GM08714 (cell line): ENCODE measurements around the gene GREB1.

ENCODE experiments used
- H3K4me3 ChIP-seq: fragments of 200-500 bp; sonication (Bioruptor generic); 2 replicates; pipeline ENCODE4 v1.5.1; 2014; ENCODE audit warnings: mild to moderate bottlenecking, low read length, inconsistent platforms
- ZNF274 ChIP-seq: IDR thresholded peaks from 2 replicates; pipeline ENCODE4 v1.6.1; 2012; ENCODE audit warnings: mild to moderate bottlenecking, low read depth, low read length

GREB1 gene

DNA sequence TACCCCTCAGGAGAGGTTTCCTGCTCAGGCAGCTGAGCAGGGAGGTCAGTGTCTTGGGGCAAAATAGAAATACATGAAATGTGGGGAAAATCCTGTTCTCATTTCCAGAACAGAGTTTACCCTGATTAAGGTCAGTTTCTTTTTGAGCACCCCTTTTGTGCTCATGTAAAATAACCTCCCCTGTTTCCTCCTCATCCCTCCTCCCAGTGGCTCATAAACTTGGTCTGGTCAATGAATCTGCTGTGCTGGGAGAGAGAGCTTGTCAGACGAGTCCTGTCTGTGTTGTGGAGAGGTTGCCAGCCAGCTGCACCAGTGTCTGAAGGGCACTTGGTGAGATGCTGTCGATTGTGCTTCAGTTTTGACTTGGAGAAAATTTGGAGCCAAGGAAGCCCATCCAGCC is 87.6 kb downstream of the GREB1 start:
- no peak for TF ChIP-seq ZNF274
- H3K4me3 ChIP-seq = no peak overlapping the region

DNA sequence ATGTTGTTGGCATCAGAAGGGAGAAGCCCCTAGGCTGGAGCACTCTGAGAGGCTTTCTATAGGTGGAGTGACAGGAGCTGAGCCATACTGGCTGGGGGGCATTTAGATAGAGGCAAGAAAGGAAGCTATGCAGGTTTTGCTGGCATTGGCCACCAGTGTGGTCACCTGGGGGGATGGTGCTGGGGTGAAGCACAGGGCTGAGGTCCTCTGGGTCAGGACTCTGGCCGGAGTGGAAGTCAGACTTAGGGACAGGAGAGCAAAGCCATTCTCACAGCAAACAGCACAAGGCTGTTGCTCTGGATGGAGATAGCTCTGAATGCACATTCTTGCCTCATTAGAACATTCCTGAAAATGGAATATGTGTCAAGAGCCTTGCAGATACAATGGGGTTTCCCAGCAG is 88.8 kb downstream of the GREB1 start:
- H3K4me3 ChIP-seq = no peak overlapping the region
- no peak for TF ChIP-seq ZNF274

DNA sequence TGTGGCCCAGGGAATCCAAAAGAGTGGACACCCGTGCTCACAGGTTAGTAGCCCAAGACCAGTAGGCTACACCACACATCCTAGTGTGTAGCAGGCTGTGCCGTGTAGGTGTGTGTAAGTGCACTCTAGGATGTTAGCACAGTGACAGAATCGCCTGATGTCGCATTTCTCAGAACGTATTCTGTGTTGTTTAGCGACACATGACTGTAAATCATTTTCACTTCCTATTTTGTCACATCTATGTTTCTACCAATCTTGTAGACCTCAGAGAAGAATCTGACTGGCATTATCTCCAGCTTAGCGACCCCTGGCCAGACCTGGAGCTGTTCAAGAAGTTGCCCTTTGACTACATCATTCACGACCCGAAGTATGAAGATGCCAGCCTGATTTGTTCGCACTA is 91.0 kb downstream of the GREB1 start:
- no peak for TF ChIP-seq ZNF274
- no peak overlapping the region for H3K4me3 ChIP-seq

DNA sequence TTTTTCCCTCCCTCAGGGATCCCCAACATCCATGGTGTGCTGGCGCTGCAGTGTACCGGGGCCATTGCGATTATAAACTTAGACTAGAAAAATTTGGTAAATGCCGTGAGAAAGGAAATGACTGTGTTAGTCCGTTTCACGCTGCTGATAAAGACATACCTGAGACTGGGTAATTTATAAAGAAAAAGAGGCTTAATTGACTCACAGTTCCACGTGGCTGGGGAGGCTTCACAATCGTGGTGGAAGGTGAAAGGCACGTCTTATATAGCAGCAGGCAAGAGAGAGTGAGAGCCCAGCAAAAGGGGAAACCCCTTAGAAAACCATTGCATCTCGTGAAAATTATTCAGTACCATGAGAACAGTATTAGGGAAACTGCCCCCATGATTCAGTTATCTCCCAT is 91.8 kb downstream of the GREB1 start:
- no peak for TF ChIP-seq ZNF274
- H3K4me3 ChIP-seq = no peak overlapping the region

DNA sequence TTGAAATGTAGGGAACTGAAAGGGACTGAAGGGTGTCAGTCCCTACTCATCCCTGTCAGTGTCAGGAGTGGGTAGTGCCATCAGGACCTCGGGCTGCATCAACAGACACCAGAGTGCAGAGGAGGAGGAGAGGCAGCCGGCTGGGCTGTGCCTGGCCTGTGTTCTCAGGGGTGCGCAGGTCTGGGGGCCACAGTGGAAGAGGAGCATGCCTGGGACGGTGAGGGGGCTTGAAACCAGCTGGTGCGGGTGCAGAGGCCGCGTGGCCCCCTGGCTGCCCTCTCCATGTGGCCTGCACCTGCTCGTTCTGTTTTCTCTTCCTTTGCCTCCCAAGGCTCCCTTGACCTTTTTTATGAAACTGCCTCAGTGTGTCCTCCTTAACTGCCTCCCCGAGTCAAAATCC is 94.8 kb downstream of the GREB1 start:
- no peak for TF ChIP-seq ZNF274
- H3K4me3 ChIP-seq = no peak overlapping the region

DNA sequence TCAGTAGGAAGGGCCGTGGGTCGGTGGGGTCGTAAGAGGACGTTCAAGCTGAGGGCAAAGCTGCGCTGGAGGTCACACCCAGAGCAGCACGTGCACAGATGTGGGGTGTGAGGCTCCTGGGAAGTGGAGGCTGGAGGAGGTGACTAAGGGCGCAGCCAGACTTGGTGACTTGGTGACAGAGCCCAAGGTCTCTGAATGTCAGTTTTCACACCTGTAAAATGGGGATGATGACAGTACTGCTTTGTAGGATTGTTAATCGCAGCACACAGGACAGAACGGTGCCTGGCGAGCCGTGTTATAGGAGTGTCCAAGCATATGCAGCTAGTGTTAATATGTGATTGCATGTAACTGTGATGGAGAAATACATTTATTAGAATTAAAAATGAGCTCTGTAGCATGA is 95.4 kb downstream of the GREB1 start:
- no peak overlapping the region for H3K4me3 ChIP-seq
- no peak for TF ChIP-seq ZNF274

DNA sequence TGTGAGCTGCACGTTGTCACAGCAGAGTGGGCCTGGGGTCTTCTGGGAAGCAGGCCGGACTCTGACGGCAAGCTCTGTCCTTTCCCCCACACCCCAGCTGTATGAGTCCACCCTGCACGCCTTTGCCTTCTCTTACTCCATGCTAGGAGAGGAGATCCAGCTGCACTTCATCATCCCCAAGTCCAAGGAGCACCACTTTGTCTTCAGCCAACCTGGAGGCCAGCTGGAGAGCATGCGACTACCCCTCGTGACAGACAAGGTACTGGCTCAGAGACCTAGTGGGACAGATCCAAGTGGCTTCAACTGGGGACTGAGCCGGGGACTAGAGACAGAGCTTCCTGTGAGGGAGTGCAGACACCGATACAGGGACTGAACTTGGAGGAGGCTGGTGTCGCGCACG is 96.0 kb downstream of the GREB1 start:
- no peak for TF ChIP-seq ZNF274
- no peak overlapping the region for H3K4me3 ChIP-seq

DNA sequence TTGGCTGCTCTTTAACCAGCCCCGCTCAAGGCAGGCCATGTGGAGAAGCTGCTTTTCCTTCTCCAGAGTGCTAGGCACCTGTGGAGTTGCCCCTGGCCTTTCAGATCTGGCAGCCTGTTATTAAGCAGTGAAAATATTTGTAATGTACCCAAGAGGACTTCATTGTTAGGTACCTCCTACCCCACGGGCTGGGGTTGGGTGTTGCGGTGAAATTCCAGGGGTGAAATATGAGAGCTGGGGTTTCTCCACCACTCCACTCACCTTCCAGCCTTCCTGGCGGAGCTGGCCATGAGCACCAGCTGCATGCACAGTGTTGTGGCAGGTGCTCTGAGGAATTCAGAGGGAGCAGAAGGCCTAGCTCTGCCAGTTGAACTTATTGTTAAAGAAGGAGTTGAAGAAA is 97.0 kb downstream of the GREB1 start:
- no peak for TF ChIP-seq ZNF274
- H3K4me3 ChIP-seq = no peak overlapping the region

DNA sequence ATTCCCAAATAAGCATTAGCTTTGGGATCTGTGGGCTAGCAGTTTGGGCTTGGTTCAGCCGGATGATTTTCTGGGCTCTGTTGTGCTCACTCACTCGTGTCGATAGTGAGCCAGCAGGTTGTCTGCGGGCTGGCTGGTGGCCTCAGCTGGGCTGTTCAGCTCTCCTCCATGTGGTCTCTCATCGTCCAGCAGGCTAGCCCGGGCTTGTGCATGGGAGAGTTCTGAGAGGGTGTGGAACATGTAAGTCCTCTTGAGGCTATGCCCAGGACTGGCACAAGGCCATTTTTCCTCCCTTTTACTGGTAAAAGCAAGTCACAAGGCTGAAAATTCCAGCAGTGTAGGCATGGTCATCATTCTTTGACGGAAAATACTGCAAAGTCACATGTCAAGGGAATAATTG is 97.6 kb downstream of the GREB1 start:
- TF ChIP-seq ZNF274 = no peak
- H3K4me3 ChIP-seq = no peak overlapping the region

DNA sequence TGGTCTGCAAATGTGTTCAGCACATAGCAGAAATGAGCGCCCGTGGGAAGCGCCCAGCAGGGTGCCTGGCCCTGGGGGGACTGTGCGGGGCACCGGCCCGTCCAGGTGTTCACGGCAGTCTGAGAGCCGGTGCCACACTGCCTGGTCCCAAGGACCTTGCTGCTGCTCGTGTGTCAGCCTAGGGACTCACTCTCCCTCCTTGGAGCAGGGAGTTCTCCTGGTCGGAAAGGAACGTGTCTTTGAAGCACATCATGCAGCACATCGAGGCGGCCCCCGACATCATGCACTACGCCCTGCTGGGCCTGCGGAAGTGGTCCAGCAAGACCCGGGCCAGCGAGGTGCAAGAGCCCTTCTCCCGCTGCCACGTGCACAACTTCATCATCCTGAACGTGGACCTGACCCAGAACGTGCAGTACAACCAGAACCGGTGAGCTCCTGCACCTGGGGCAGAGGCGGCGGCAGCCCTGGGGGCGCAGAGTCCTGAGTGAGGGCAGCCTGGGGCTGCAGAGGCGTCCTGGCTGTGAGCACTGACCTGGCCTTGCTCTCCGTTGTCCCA is 100.2 kb downstream of the GREB1 start:
- H3K4me3 ChIP-seq = no peak overlapping the region

DNA sequence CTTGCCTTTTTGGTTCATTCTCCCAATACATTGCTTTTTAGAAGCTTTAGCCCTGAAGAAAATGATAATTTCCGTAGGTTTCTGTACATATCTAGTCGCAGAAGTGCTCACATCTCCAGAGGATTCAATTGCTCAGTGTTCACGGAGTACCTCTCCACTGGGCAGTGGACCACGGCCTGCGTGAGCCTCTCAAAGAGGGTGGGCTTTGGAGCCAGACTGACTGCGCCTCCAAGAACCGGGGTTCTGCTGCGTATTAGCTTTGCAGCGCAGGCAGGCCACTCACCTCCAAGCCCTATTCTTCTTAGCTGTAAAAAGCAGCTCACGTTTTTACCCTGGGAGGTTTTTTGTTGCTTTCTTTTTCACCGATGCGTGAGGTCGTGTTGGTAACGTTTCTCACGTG is 100.7 kb downstream of the GREB1 start:
- no peak for TF ChIP-seq ZNF274
- H3K4me3 ChIP-seq = no peak overlapping the region

More for the DNA sequence above, 100.2 kb downstream of the GREB1 start:
- no peak for TF ChIP-seq ZNF274

DNA sequence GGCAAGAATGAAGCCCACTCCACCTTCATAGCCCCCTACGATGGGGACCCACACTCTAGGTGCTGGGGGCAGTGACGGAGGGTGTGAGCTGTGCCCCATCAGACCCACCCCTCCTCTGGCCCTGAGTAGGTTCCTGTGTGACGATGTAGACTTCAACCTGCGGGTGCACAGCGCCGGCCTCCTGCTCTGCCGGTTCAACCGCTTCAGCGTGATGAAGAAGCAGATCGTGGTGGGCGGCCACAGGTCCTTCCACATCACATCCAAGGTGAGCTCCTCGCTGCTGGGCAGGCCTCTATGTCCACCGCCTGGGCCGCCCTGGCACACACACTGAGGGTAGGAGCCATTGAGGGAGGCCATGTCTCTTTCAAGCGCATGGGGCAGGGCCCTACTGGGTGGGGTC is 101.3 kb downstream of the GREB1 start:
- no peak overlapping the region for H3K4me3 ChIP-seq
- TF ChIP-seq ZNF274 = no peak

DNA sequence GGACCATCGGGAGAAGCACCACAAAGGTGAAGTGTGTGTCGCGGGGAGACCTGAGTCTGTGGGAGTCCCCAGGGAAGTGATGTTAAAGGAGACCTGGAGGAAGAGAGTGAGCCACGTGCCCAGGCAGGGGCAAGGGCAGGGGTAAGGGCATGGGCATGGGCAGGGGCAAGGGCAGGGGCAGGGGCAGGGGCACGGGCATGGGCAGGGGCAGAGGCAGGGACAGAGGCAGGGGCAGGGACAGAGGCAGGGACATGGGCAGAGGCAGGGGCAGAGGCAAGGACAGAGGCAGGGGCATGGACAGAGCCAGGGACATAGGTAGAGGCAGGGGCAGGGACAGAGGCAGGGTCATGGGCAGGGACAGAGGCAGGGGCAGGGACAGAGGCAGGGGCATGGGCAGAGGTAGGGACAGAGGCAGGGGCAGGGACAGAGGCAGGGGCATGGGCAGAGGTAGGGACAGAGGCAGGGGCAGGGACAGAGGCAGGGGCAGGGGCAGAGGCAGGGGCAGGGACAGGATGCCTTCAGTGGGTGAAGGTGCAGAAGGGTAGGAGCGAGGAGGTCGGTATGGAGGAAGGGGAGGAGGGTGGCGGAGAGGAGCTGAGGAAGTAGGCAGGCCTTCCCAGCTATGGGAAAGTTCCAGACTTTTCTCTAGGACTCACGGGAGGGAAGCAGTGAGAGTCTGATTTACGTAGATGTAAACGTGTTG is 102.9 kb downstream of the GREB1 start:
- no peak for TF ChIP-seq ZNF274
- H3K4me3 ChIP-seq = no peak overlapping the region

DNA sequence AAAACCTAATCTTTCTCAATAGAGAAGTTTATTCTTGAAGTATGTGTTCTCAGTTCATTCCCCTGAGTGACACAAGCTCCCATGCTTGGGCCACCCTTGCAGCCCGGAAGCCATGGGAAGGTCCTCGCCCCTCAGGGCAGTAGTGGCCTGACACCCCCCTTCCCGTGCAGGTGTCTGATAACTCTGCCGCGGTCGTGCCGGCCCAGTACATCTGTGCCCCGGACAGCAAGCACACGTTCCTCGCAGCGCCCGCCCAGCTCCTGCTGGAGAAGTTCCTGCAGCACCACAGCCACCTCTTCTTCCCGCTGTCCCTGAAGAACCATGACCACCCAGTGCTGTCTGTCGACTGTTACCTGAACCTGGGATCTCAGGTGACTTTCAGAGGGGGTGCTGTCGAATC is 103.7 kb downstream of the GREB1 start:
- TF ChIP-seq ZNF274 = no peak
- H3K4me3 ChIP-seq = no peak overlapping the region

DNA sequence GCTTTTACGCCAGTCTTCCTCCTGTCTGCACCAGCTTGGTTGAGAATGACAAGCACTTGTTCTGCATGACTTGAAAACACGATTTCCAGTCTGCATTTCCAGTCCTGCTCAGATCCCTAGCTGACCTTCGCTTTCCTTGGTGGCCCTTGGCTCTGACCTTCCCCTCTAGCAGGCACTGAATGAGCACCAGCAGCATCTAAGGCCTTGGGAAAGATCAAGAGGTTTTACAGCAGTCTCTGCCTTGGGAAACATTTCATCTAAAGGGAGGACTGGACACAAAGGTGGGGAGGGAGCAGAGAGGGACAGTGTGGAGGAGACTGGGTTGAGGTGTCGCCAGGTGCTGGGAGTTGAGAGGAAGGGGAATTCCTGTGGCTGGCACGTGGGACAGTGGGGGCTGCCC is 105.7 kb downstream of the GREB1 start:
- TF ChIP-seq ZNF274 = no peak
- no peak overlapping the region for H3K4me3 ChIP-seq

DNA sequence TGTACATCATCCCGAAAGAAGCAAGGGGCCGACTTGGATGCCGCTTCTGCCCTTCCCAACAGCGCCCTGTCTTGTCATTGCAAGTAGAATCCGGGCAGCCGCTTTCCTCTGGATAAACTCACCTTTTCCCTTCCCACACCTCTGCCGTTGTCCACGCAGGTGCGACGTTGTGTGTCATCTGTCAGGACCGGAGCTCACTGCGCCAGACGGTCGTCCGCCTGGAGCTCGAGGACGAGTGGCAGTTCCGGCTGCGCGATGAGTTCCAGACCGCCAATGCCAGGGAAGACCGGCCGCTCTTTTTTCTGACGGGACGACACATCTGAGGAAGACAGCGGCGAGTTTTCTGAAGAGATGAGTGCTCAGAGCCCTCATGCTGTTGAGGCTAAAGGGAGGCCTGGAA is 106.3 kb downstream of the GREB1 start:
- H3K4me3 ChIP-seq = no peak overlapping the region
- TF ChIP-seq ZNF274 = no peak
